D341Med (cell line): ENCODE measurements around the gene ARHGEF19.
"Not testable (repeated sequence)": the region's sequence is repeated elsewhere in the genome, so short reads cannot be mapped to it uniquely, and the experiment has no call there.

Experiments used
- DNase-seq: peaks from one replicate; pipeline ENCODE4 v3.0.0; 2012; ENCODE audit warnings: low spot score

Gene ARHGEF19

GRCh38 chr1:16164213-16165072 is 48.0 kb downstream of the ARHGEF19 start:
- DNase-seq, result peak; percentile 59

- not testable (repeated sequence) for DNase-seq
Observed at GRCh38 chr1:16163608-16164212, 48.7 kb downstream of the ARHGEF19 start.

GRCh38 chr1:16162163-16162822 is 50.2 kb downstream of the ARHGEF19 start:
- no peak for DNase-seq

- DNase-seq, result no peak
Observed at GRCh38 chr1:16161717-16162116, 50.7 kb downstream of the ARHGEF19 start.

- DNase-seq, result no peak
Observed at GRCh38 chr1:16158993-16159831, 53.2 kb downstream of the ARHGEF19 start.

GRCh38 chr1:16158025-16158424 is 54.4 kb downstream of the ARHGEF19 start:
- no peak for DNase-seq

- no peak for DNase-seq
Observed at GRCh38 chr1:16156848-16157495, 55.5 kb downstream of the ARHGEF19 start.

GRCh38 chr1:16155537-16156410 is 56.7 kb downstream of the ARHGEF19 start, which contains the start of gene EPHA2:
Gene EPHA2 (minus strand): TSS chr1:16156069. CDS start chr1:16155932, 137 bp downstream.
- DNase-seq, result peak; percentile 74

GRCh38 chr1:16153999-16154673 is 58.3 kb downstream of the ARHGEF19 start:
- no peak for DNase-seq

- peak; percentile 63 for DNase-seq
Observed at GRCh38 chr1:16153096-16153998, 59.1 kb downstream of the ARHGEF19 start.

GRCh38 chr1:16152481-16153087 is 59.9 kb downstream of the ARHGEF19 start:
- DNase-seq, result peak; percentile 70

- DNase-seq, result no peak
Observed at GRCh38 chr1:16151995-16152384, 60.5 kb downstream of the ARHGEF19 start.

- DNase-seq, result no peak
Observed at GRCh38 chr1:16151196-16151994, 61.1 kb downstream of the ARHGEF19 start.

GRCh38 chr1:16150508-16150907 is 61.9 kb downstream of the ARHGEF19 start:
- DNase-seq, result no peak

- no peak for DNase-seq
Observed at GRCh38 chr1:16149702-16150488, 62.6 kb downstream of the ARHGEF19 start.

- no peak for DNase-seq
Observed at GRCh38 chr1:16149146-16149545, 63.3 kb downstream of the ARHGEF19 start.
